Neural cell (in vitro differentiated cells): ENCODE results near the gene DDI1. TPM values are rescaled to one million over a fixed set of nuclear protein-coding genes. Genes with fewer than 3 reads are reported as not detected.

Experiments used
- H2AFZ ChIP-seq: fragments of 200-600, 300-800 bp; sonication (generic), shearing (Covaris generic); 2 replicates; pipeline ENCODE4 v1.6.0; 2014; ENCODE audit warnings: low read depth, mild to moderate bottlenecking, antibody characterized with exemption, low read length, moderate library complexity
- H3F3A ChIP-seq: fragments of 200-600 bp; shearing (Covaris generic); 2 replicates; pipeline ENCODE4 v1.6.1; 2016; ENCODE audit warnings: mild to moderate bottlenecking, moderate library complexity, mixed read lengths, antibody characterized with exemption, low read length; ENCODE audit not compliant: insufficient read depth, poor library complexity, severe bottlenecking
- H3K27ac ChIP-seq: fragments of 200-600, 300-800 bp; sonication (generic), shearing (Covaris generic); 2 replicates; pipeline ENCODE4 v1.5.1; 2014; ENCODE audit warnings: mild to moderate bottlenecking, low read length, moderate library complexity
- H3K27me3 ChIP-seq: fragments of 300-800, 200-600 bp; sonication (generic), shearing (Covaris generic); 2 replicates; pipeline ENCODE4 v1.6.0; 2014; ENCODE audit warnings: mild to moderate bottlenecking, low read depth, low read length, moderate library complexity; ENCODE audit not compliant: insufficient read depth
- H3K36me3 ChIP-seq: fragments of 300-800, 200-600 bp; sonication (generic), shearing (Covaris generic); 2 replicates; pipeline ENCODE4 v1.5.1; 2014; ENCODE audit warnings: mild to moderate bottlenecking, antibody characterized with exemption, low read length, moderate library complexity; ENCODE audit not compliant: insufficient read depth
- H3K4me2 ChIP-seq: fragments of 300-800, 200-600 bp; sonication (generic), shearing (Covaris generic); 2 replicates; pipeline ENCODE4 v1.6.0; 2014; ENCODE audit warnings: mild to moderate bottlenecking, low read length
- H3K4me3 ChIP-seq: fragments of 300-800, 200-600 bp; sonication (generic), shearing (Covaris generic); 2 replicates; pipeline ENCODE4 v1.5.1; 2014; ENCODE audit warnings: mild to moderate bottlenecking, low read length, moderate library complexity
- H3K79me2 ChIP-seq: fragments of 200-600 bp; shearing (Covaris generic); replicated peaks from 2 replicates; pipeline ENCODE4 v1.6.0; 2014; ENCODE audit warnings: mild to moderate bottlenecking, low read length, moderate library complexity; ENCODE audit not compliant: insufficient read depth
- H3K9ac ChIP-seq: fragments of 300-800, 200-600 bp; sonication (generic), shearing (Covaris generic); 2 replicates; pipeline ENCODE4 v1.6.1; 2016; ENCODE audit warnings: mild to moderate bottlenecking, low read length, mixed read lengths
- H3K9me2 ChIP-seq: fragments of 200-600 bp; shearing (Covaris generic); 2 replicates; pipeline ENCODE4 v1.6.1; 2016; ENCODE audit warnings: mild to moderate bottlenecking, low read length, mixed read lengths; ENCODE audit not compliant: insufficient read depth
- H3K9me3 ChIP-seq: fragments of 200-600, 300-800 bp; sonication (generic), shearing (Covaris generic); 2 replicates; pipeline ENCODE4 v1.6.1; 2016; ENCODE audit warnings: mild to moderate bottlenecking, mixed run types, low read length, moderate library complexity, mixed read lengths
- H4K20me1 ChIP-seq: fragments of 200-600 bp; shearing (Covaris generic); 2 replicates; pipeline ENCODE4 v1.6.1; 2016; ENCODE audit warnings: mild to moderate bottlenecking, mixed run types; ENCODE audit not compliant: insufficient read depth
- EP300 ChIP-seq: fragments of 450-650 bp; conservative IDR thresholded peaks from 2 replicates; pipeline ENCODE4 v1.6.1; 2014; ENCODE audit warnings: antibody characterized with exemption, mild to moderate bottlenecking, moderate library complexity; ENCODE audit not compliant: poor library complexity, severe bottlenecking
- EZH2 ChIP-seq: fragments of 200-600, 300-800 bp; shearing (Covaris generic), sonication (generic); IDR thresholded peaks from 2 replicates; pipeline ENCODE4 v1.6.1; 2014; ENCODE audit warnings: antibody characterized with exemption, low read length, borderline replicate concordance, mild to moderate bottlenecking; ENCODE audit not compliant: insufficient read depth, poor library complexity, severe bottlenecking
- MXI1 ChIP-seq: fragments of 450-650 bp; conservative IDR thresholded peaks from 2 replicates; pipeline ENCODE4 v1.6.1; 2014; ENCODE audit warnings: antibody characterized with exemption, mild to moderate bottlenecking; ENCODE audit not compliant: poor library complexity, severe bottlenecking
- POLR2AphosphoS5 ChIP-seq: IDR thresholded peaks from 2 replicates; pipeline ENCODE4 v1.6.1; 2012
- RAD21 ChIP-seq: fragments of 450-650 bp; conservative IDR thresholded peaks from 2 replicates; pipeline ENCODE4 v1.6.1; 2014; ENCODE audit warnings: antibody characterized with exemption, mild to moderate bottlenecking, moderate library complexity
- SMC3 ChIP-seq: fragments of 450-650 bp; conservative IDR thresholded peaks from 2 replicates; pipeline ENCODE4 v1.6.1; 2014; ENCODE audit warnings: antibody characterized with exemption, mild to moderate bottlenecking, moderate library complexity; ENCODE audit not compliant: poor library complexity
- TAF1 ChIP-seq: IDR thresholded peaks from 2 replicates; pipeline ENCODE4 v1.6.1; 2012; ENCODE audit warnings: low read depth
- polyA plus RNA-seq: library from polyadenylated mRNA; depleted of rRNA; stranded (reverse); fragments of >200 nt; gene quantifications from 2 replicates; pipeline ENCODE4 v1.2.3, GENCODE V29; 2014
- TF ChIP-seq, protein P1 (sequence below): IDR thresholded peaks from 2 replicates; pipeline ENCODE4 v1.6.1; 2012; ENCODE audit warnings: borderline replicate concordance
- TF ChIP-seq, protein P2 (sequence below): fragments of 450-650 bp; IDR thresholded peaks from 2 replicates; pipeline ENCODE4 v1.5.1; 2014; ENCODE audit warnings: antibody characterized with exemption, mild to moderate bottlenecking, moderate library complexity; ENCODE audit not compliant: poor library complexity, severe bottlenecking

DDI1 gene
- polyA plus RNA-seq, 1 donor from 2014 or later = not detected

DNA sequence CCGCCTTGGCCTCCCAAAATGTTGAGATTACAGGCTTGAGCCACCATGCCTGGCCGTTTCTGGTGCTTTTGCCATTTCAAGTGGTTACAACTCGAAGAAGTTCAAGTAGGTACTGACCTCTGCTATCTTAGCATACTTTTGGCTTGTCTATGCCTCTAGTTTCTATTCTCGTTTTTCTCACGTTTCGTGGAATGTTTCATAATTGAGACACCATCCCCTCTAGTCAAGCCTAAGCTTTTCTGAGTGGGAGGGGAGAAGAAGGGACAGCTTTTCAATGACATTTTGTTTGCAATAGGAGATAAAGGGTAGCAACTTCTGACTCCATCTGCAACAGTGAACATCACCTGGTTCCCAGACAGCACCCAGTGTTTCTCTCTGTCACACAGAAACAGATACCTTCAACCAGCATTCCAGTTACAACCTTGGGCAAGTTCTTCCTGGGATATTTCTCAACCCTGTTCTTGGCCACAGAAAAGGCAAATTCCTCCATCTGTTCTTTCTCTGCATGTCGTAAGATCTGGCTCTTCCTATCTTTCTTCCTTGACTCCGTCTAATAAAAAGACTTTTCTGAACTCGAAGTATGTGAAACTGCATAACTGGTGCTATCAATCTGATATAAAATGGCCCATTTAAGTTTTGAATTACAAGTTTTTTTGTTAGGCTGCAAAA lies 25.5 kb downstream of the DDI1 start:
- Histone ChIP-seq H3K36me3 (no peaks in the 10 kb centered on the region), H3F3A (no peaks in the 10 kb centered on the region), H3K4me2 (no peak overlapping the region), H3K9ac (no peak overlapping the region), H3K9me3 (no peaks in the 10 kb centered on the region), H2AFZ (no peak overlapping the region), H3K27ac (no peak overlapping the region), H3K4me3 (no peak overlapping the region), H3K9me2 (no peaks in the 10 kb centered on the region), H3K79me2 (no peaks in the 10 kb centered on the region), H3K27me3 (no peaks in the 10 kb centered on the region), H4K20me1 (no peaks in the 10 kb centered on the region)
- TF ChIP-seq, protein P1, sequence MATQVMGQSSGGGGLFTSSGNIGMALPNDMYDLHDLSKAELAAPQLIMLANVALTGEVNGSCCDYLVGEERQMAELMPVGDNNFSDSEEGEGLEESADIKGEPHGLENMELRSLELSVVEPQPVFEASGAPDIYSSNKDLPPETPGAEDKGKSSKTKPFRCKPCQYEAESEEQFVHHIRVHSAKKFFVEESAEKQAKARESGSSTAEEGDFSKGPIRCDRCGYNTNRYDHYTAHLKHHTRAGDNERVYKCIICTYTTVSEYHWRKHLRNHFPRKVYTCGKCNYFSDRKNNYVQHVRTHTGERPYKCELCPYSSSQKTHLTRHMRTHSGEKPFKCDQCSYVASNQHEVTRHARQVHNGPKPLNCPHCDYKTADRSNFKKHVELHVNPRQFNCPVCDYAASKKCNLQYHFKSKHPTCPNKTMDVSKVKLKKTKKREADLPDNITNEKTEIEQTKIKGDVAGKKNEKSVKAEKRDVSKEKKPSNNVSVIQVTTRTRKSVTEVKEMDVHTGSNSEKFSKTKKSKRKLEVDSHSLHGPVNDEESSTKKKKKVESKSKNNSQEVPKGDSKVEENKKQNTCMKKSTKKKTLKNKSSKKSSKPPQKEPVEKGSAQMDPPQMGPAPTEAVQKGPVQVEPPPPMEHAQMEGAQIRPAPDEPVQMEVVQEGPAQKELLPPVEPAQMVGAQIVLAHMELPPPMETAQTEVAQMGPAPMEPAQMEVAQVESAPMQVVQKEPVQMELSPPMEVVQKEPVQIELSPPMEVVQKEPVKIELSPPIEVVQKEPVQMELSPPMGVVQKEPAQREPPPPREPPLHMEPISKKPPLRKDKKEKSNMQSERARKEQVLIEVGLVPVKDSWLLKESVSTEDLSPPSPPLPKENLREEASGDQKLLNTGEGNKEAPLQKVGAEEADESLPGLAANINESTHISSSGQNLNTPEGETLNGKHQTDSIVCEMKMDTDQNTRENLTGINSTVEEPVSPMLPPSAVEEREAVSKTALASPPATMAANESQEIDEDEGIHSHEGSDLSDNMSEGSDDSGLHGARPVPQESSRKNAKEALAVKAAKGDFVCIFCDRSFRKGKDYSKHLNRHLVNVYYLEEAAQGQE = no peak
- TF ChIP-seq, protein P2, sequence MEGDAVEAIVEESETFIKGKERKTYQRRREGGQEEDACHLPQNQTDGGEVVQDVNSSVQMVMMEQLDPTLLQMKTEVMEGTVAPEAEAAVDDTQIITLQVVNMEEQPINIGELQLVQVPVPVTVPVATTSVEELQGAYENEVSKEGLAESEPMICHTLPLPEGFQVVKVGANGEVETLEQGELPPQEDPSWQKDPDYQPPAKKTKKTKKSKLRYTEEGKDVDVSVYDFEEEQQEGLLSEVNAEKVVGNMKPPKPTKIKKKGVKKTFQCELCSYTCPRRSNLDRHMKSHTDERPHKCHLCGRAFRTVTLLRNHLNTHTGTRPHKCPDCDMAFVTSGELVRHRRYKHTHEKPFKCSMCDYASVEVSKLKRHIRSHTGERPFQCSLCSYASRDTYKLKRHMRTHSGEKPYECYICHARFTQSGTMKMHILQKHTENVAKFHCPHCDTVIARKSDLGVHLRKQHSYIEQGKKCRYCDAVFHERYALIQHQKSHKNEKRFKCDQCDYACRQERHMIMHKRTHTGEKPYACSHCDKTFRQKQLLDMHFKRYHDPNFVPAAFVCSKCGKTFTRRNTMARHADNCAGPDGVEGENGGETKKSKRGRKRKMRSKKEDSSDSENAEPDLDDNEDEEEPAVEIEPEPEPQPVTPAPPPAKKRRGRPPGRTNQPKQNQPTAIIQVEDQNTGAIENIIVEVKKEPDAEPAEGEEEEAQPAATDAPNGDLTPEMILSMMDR = no peak
- TF ChIP-seq SMC3 (no peak), POLR2AphosphoS5 (no peak), EZH2 (no peak), TAF1 (no peak), EP300 (no peak), RAD21 (no peak), MXI1 (no peak)

DNA sequence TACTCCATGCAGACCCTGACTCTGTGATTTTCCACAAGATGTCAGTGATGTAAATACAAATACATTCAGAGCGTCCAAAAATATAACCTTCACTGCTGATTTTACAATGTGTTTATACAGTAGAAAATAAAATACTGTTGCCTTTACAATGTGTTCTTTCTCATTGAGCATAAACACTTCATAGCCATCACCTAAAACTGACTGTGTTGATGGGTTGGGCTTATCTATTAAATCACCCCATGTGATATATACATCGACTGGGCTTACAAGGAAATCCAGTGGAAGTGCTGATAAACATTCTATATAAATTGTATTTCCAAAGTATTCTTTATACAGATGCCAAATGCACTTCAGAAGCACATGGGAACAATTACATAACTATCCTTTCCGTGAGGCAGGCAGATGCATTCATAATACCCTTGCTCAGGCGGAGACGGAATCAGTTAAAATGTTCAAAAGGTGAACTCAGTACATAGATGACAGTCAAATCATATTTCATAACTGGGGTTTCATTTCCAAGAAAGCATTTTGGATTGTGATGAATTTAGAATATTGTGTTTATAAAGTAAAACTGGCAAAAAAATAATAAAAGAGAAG lies 27.7 kb downstream of the DDI1 start:
- H2AFZ ChIP-seq = no peak overlapping the region
- no peaks in the 10 kb centered on the region for H3K9me3 ChIP-seq
- H3K4me3 ChIP-seq = no peak overlapping the region
- H3K36me3 ChIP-seq = no peaks in the 10 kb centered on the region
- no peak overlapping the region for H3K4me2 ChIP-seq
- no peaks in the 10 kb centered on the region for H4K20me1 ChIP-seq
- H3K79me2 ChIP-seq = no peaks in the 10 kb centered on the region
- no peaks in the 10 kb centered on the region for H3K27me3 ChIP-seq
- H3K9ac ChIP-seq = no peak overlapping the region
- no peaks in the 10 kb centered on the region for H3F3A ChIP-seq
- H3K9me2 ChIP-seq = no peaks in the 10 kb centered on the region
- no peak for TF ChIP-seq MXI1
- no peak for TF ChIP-seq EZH2
- TF ChIP-seq SMC3 = no peak
- TF ChIP-seq EP300 = no peak
- no peak for TF ChIP-seq RAD21
- TF ChIP-seq, protein P2 = no peak
- TF ChIP-seq POLR2AphosphoS5 = no peak
- TF ChIP-seq, protein P1 = no peak
- no peak for TF ChIP-seq TAF1
- no peak overlapping the region for H3K27ac ChIP-seq
